22Rv1 (cell line): ENCODE results near the gene ROPN1B.
"Not testable (repeated sequence)": the region's sequence is repeated elsewhere in the genome, so short reads cannot be mapped to it uniquely, and the experiment has no call there.

ENCODE experiments used
- CTCF ChIP-seq: fragments of 450-650 bp; IDR thresholded peaks from 2 replicates; pipeline ENCODE4 v1.5.1; 2017; ENCODE audit warnings: mild to moderate bottlenecking
- ZFX ChIP-seq: fragments of 450-650 bp; IDR thresholded peaks from 2 replicates; pipeline ENCODE4 v1.6.1; 2017; ENCODE audit warnings: antibody characterized with exemption, borderline replicate concordance

GRCh38 chr3:125975245-125976002 lies 6.4 kb downstream of the ROPN1B start:
- not testable (repeated sequence) for TF ChIP-seq CTCF, ZFX
